GM18499 (cell line): ENCODE data around the gene TIGD4.
A peak's percentile ranks its signal among the peaks of the same experiment; 100 is the strongest.
"Not testable (repeated sequence)": the region's sequence is repeated elsewhere in the genome, so short reads cannot be mapped to it uniquely, and the experiment has no call there.

Source experiments
- ATAC-seq: cut with Tn5 transposase; IDR thresholded peaks from one replicate; pipeline ENCODE4 v1.9.1; 2021; ENCODE audit warnings: moderate number of reproducible peaks; ENCODE audit not compliant: insufficient read depth, unreplicated experiment

Gene TIGD4

DNA sequence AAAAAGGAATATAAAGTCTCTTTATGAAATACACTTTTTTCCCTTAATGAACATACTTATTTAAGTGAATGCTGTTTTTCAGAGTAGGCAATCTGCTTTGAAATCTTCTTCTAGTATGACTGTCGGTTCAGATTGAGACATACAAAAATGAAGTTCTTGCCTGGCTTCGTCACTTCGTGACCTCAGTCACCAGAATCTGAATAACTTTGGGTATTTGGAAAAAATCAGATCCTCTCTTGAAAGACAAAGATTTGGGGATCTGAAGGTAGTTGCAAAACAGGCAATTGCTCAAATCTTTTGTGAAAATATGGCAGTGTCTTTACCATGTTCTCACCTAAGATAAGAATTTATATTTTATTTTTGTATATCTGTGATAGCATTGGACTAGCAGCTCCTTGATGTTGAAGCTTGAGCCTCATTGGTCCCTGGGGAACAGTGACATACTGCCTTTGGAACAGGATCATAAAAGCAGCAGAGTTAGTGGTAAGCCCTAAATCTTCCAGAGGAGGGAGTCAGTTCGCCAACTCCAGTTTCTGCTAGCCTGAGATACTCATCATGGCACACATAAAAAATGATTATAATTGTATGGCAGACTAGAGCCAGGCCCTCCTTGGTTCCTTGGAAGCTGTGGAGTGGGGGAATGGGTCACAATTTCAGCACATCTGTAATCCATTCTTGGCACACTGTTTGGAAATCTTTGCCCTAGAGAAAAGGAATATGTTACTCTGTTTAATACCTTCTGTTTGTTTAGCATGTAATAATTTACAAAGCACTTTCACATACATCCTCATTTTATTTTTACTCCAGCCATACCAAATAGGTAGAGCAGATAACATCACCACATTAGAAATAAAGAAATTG, 5.2 kb upstream of the TIGD4 start:
- ATAC-seq = no peak

DNA sequence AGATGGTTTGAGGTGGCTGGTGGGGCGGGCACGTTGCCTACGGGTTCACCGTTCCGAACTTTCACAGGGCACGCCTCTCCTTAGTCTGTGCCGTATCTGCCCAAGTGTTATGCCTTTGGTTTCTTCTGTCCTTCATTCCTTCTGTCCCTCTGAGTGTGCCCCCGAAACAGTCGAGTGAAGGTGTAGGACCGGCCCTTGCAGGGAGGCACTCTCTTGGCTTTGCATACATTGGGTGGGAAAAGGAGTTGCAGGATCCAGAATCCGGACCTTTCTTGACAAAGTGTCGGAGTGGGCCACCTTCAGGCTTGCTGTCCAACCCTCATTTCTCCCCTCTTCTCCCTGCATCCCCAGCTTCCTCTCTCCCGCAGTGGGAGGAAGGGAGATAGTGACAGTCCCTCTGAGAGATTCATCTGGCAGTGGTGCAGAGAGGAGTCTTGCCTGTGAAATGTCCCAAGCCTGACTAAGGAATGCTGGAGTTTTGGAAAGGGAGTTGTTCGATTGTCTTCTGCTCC, 793 bp upstream of the TIGD4 start:
- ATAC-seq = no peak

DNA sequence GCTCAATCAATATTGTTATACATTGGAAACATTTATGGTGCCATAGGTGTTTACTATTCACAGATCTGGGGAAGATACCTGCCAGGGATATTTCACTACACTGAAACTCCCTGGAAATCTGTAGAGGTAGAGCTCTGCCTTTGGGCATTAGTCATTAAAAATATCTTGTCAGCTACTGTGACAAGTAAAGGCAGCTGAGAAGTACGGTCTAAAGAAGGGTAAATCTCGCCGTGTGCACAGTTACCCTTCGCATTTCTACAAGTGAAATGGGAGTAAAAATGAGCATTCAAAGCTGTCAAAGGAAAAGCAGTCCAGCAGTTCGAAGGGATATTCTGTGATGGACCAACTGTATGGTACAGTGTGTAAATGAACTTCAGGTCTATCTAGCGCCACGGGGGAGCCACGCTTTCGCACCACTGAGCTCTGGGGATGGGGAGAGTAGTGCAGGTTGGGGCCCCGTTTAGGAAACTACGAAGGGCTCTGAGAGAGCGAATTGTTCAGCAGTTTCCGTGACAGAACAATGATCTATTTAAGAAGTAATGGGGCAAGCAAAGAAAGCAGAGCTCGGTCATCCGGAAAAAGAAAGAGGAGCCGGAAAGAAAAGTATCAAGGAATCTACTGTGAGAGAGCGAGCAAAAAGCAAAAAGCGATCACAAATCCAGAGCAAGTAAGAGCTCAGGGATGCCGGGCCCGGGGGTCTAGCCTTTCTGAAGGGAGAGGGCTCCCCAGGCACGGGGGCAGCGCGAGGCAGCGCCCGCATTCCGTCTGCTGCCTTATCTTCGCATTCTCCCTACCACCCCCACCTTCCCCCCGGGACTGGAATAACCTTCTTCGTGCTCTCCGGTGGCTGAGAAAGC, 646 bp downstream of the TIGD4 start:
- ATAC-seq = no peak

DNA sequence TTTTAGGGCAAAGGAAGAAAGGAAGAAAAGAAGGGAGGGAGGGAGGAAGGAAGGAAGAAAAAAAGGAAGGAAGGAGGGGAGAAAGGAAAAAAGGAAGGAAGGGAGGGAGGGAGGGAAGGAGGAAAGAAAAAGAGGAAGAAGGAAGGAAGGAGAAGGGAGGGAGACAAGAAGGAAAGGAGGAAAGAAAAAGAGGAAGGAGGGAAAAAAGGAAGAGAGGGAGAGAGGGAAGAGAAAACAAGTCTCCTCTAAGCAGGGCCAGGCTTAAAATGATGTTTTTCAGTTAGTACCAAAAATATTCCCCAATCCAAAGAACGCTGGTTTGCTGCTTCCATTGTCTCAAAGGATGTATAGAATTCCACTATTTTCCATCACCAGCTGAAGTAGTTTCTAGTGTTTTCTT, 2.0 kb downstream of the TIGD4 start:
- ATAC-seq = no peak

DNA sequence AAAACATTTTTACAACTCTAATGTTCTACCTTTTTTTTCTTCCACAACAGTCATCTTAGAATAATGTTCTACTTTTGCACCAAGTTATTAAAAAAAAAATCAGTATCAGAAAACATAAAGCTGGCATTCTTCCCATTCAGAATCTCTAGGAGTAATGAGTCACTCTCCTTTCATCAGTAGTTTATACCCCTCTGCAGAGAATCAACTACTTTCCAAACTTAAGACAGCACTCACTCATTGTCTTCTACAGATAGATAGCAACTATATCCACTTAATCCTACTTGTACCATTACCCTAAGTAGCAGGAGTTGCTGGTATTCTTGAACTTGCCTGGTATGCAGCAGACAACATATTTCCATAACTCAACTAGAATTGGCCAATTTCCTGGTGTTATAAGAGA, 3.2 kb downstream of the TIGD4 start:
- ATAC-seq = no peak

DNA sequence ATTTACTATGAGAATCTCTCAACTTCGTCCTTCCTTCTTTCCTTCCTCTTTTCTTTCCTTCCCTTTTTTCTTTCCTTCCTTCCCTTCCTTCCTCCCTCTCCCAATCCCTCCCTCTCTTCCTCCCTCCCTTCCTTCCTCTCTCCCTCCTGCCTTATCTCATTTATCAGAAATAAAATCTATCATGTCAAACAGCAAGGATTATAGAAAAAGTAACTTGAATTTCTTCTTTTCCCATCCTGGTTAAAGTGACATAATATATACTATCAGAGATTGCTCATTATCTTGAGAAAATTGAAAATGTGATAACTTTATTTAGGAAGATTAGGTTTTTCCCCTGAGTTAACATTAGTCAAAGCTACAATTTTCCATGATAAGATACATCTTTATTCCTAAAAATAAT, 5.6 kb downstream of the TIGD4 start:
- ATAC-seq = no peak

DNA sequence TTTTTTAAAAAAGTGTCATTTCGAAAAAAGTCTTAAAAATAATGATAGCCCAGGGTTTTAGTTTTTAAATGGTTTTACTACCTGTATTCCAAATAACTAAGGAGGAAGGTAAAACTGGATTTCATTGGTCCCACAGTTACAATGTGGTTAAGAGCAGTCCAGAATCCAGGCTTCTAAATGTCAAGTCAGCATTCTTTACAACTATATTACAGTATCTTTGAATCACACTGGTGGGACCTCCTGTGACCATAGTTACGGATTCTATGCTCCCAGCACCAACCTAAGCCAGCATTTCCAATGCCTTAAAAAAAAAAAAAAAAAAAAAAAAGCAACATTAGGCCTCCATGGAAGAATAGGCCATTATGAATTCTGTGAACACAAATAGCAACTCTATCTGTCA, 6.2 kb downstream of the TIGD4 start:
- no peak for ATAC-seq

DNA sequence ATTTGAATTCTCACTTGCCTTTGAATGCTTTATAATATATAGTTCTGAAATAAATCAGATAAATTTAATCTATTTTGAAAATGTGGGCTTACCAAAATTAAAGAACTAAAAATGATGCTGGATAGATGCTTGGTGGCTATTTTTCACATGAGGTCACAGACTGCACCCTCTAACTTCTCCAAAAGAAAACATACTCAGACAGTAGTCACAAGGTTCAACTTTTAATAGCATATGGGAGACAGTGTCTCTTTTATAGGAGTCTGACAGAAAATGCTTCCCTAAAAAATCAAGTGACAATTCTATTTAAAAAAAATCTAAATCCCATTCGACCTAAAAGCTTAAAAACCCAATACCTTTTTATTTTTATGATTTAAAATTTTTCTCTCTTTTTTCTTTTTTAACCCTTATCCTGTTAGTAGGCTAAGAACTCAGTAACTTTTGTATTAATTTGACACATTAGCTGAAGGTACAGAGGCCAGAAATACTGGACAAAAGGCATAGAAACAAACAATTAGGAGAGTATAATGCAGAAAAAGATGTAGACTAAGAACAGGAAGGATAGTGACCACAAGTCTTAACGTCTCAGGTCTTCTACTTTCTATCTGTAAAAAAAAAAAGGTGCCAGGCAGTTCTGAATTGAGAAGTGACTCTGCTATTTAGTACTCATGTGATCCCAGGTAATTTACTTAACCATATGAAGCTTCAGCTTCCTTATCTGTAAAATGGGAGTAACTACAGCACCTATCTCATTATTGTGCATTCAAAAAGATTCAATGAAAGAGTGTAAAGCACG, 7.6 kb downstream of the TIGD4 start:
- peak; percentile 66 for ATAC-seq

DNA sequence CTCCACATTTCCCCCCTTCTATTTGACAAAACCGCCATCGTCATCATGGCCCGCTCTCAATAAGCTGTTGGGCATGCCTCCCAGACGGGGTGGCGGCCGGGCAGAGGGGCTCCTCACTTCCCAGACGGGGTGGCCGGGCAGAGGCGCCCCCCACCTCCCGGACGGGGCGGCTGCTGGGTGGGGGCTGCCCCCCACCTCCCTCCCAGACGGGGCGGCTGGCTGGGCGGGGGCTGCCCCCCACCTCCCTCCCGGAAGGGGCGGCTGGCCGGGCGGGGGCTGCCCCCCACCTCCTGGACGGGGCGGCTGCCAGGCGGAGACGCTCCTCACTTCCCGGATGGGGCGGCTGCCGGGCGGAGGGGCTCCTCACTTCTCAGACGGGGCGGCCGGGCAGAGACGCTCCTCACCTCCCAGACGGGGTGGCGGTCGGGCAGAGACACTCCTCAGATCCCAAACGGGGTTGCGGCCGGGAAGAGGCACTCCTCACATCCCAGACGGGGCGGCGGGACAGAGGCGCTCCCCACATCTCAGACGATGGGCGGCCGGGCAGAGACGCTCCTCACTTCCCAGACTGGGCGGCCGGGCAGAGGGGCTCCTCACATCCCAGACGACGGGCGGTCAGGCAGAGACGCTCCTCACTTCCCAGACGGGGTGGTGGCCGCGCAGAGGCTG, 14.3 kb downstream of the TIGD4 start:
- ATAC-seq = not testable (repeated sequence)

DNA sequence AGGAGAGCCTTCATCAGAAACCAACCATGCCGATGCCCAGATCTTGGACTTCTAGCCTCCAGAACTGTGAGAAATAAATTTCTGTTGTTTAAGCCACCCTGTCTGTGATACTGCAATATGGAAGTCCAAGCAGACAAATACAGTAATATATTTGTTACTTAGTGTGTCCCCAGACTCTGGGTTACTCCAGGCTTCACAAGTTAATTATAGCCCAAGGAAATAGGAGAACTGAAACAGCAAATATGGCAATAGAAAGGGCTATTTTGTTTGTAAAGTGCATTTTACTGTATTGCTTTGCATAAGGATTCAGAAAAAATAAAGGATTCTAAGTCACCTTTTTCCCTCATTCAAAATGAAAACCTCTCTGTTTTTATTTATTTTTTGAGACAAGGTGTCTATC, 15.7 kb downstream of the TIGD4 start:
- ATAC-seq = no peak

DNA sequence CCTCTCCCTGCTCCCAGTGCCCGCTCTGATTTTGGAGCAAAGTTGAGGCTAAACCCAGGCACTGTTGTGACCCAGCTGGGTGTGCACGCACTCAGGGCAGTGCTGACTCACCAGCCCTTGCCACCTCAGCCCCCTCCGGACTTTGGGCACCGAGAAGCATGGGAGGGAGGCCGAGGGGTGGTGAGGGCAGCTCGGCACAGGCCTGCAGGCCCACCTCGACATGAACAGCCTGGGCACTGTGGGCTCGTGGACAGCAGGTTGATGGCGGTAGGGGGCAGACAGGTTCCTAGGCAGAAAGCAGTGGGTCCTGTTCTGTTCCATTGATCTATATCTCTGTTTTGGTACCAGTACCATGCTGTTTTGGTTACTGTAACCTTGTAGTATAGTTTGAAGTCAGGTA, 30.9 kb downstream of the TIGD4 start:
- ATAC-seq = no peak

DNA sequence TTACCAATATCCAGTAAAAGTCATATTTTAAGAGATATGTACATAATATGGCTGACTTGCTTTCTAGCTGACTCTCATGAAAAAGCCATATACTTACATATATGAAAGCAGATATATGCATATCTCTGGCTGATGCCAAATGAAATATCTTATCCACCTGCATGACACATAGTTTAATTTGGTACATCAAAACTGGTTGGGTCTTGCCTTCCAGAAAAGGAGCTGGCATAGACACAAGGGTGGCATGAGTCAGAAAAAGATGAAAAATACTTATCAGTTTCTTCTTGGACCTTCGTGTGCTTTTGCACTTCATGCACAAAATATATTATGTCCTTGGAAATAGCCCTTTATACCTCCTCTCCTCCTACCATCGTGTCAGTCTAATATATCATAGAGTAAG, 32.1 kb downstream of the TIGD4 start:
- ATAC-seq = no peak

DNA sequence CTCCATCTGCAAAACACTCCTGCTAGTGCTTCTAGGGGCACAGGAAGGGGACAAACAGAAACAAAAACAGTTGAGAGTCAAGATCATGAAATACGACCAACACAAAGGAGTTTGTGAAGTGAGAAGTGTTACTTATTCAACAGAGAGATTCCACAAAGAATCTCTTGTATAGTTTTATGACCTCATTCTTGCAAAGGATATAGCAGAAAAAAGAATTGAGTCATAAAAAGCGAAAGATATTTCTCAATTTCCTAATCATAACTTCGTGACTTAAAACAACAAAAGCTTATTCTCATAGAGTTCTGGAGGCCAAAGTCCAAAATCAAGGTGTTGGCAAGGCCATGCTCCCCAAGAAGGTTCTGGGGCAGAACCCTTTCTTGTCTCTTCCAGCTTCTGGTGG, 40.7 kb downstream of the TIGD4 start:
- ATAC-seq = no peak

DNA sequence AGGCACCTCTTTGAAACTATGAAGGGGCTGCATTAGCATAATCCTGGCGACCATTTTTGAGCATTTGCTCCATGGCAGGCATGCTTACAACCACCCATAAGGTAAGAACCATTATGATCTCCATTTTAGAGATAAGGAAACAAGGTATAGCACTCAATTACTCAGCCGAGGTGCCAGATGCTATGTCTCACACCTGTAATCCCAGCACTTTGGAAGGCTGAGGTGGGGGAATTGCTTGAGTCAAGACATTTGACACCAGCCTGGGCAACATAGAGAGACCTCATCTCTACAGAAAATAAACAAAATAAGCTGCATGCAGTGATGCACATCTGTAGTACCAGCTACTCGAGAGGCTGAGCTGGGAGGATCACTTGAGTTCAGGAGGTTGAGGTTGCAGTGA, 43.6 kb downstream of the TIGD4 start:
- ATAC-seq = no peak

DNA sequence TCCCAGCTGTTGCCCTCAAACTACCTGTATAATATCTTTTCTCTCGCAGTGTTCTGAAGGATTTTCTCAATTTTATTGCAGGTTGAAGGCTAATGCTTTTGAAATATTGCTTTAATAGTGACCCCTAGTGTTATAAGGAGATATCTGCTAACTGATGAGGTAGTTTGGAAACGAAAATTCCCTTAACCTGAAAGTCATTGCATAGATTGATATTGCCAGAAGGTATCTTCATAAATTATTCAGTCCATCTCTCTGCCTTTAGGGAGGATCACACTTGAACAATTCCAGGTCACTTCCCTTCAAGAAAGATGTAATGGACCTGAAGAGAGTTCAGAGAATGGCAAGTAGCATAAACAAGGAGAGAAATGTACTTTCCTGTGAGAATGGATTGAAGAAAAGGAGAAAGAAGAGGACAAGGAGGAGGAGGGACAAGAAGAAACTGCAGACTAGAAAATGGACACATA, 44.1 kb downstream of the TIGD4 start:
- no peak for ATAC-seq

DNA sequence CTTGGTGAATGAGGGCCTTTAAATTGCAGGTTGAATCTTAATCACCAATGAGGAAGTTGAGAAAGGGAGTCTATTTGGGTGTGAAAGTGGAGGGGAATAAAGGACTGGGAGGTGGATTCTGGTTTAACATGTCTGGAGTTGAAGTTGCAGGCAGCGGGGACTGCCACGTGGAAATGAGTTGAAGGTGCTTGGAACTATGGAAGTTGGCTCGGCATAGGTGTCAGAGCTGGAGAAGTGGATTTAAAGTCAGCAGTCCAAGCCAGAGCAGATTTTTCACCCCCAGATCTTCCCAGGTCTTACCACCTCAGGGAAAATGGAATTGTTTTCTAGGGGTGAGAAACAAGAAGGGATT, 44.9 kb downstream of the TIGD4 start:
- no peak for ATAC-seq

DNA sequence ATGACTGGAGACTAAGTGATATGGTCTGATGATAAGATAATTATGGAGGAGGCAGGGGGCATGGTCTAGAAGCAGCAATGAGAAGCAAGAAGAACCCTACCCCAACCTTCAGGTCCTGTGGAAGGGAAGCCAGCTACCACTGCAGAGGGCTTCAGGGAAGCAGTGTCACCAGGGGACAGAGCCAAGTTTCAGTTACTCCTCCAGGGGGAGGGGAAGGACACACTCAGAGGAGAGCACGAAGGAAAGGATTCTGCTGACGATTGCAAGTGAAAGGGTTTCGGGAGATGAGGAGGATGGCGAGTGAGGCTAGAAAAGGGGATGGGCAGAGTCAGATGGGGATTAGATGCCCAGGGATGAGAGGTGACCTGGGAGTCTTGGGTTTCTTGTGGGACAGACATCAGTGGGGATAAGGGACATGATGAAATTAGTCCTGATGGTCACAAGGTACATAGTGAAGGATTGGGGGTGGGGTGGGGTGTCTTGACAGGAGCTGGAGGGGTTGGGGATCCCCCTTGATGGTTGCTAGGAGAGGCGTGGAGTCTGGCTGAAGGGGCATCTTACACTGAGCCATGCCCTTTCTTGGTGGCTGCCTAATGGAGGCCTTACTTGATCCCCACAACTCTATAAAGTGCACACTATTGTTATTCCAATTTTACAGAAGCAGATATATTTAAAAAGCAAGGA, 45.4 kb downstream of the TIGD4 start:
- no peak for ATAC-seq

DNA sequence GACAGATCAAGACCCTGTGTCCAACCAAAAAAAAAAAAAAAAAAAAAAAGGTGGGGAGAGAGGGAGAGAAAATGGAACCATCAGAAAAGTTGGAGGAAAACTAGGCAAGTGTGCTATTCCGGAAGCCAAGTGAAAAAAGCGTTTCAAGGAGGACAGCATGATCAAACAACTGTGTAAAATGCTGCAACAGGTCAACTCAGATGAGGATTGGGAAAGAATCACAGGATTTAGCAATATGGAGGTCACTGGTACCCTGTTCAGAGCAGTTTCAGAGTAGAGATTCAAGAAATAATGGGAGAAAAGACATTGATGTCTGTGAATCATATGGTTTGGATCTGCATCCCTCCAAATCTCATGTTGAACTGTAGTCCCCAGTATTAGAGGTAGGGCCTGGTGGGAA, 47.5 kb downstream of the TIGD4 start:
- no peak for ATAC-seq

DNA sequence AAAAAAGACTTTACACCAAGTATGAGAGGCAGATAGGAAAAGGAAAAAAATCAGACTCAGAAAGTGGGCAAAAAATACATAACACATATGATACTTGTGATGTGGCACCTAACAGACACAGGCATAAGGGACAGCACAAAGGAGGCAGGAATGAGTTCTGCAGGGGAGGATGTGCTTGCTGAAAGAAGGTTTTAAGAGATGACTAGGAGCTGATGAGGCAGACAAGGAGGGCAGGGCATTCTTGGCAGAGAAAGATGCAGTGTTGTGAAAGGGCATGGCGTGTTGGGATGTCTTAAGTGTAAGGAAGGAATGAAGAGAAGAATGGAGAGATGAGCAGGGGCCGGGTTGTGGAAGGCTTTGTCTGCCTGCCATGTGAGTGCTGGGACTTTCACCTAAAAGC, 50.1 kb downstream of the TIGD4 start:
- ATAC-seq = no peak

DNA sequence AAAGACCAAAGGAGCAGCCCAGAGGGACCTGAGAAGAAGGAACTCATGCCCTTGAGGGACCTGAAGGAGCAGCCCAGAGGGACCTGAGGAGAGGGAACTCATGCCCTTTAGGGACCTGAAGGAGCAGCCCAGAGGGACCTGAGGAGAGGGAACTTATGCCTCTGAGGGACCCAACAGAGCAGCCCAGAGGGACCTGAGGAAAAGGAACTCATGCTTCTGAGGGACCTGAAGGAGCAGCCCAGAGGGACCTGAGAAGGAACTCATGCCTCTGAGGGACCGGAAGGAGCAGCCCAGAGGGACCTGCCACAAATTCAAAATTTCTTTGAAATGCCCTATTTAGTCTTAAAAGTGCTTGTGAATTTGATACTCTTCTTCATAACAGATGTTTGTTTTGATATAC, 51.2 kb downstream of the TIGD4 start:
- ATAC-seq = no peak
